GM18867 (cell line): ENCODE data around the gene HOXC10.

Experiments
- ATAC-seq: cut with Tn5 transposase; IDR thresholded peaks from one replicate; pipeline ENCODE4 v1.9.1; 2021; ENCODE audit warnings: mild to moderate bottlenecking, moderate library complexity; ENCODE audit not compliant: unreplicated experiment

The HOXC10 gene

GRCh38 chr12:54011665-54012532 is 27.0 kb downstream of the HOXC10 start:
- ATAC-seq: no peak

GRCh38 chr12:54012631-54013409 is 27.9 kb downstream of the HOXC10 start:
- no peak for ATAC-seq

GRCh38 chr12:54014377-54015017 is 29.6 kb downstream of the HOXC10 start:
- no peak for ATAC-seq

GRCh38 chr12:54015018-54015931 is 30.3 kb downstream of the HOXC10 start:
- no peak for ATAC-seq

- no peak for ATAC-seq
Observed at GRCh38 chr12:54016051-54016450, 31.1 kb downstream of the HOXC10 start.

- ATAC-seq: no peak
Observed at GRCh38 chr12:54016478-54016964, 31.6 kb downstream of the HOXC10 start.

GRCh38 chr12:54017027-54017788 is 32.3 kb downstream of the HOXC10 start:
- peak; percentile 42 for ATAC-seq

GRCh38 chr12:54017878-54018467 is 33.0 kb downstream of the HOXC10 start:
- peak; percentile 80 for ATAC-seq

GRCh38 chr12:54018468-54018984 is 33.6 kb downstream of the HOXC10 start:
- peak; percentile 4 for ATAC-seq

- ATAC-seq: no peak
Observed at GRCh38 chr12:54019091-54019811, 34.3 kb downstream of the HOXC10 start.

GRCh38 chr12:54019924-54020590 is 35.1 kb downstream of the HOXC10 start:
- ATAC-seq: no peak

GRCh38 chr12:54020591-54021405 is 35.9 kb downstream of the HOXC10 start:
- ATAC-seq: no peak

- no peak for ATAC-seq
Observed at GRCh38 chr12:54021432-54022013, 36.6 kb downstream of the HOXC10 start.

- ATAC-seq: no peak
Observed at GRCh38 chr12:54022960-54023884, 38.3 kb downstream of the HOXC10 start.

GRCh38 chr12:54024127-54024526 is 39.2 kb downstream of the HOXC10 start:
- no peak for ATAC-seq
